Kidney tubule cell (primary cell): ENCODE results near the gene SFSWAP.
"Not testable (repeated sequence)": the region's sequence is repeated elsewhere in the genome, so short reads cannot be mapped to it uniquely, and the experiment has no call there.

Experiments
- DNase-seq: peaks from one replicate; pipeline ENCODE4 v3.0.0-alpha.2; 2018; ENCODE audit warnings: low spot score

Gene SFSWAP

GRCh38 chr12:131679816-131680215 lies 31.1 kb upstream of the SFSWAP start:
- DNase-seq, result not testable (repeated sequence)

- not testable (repeated sequence) for DNase-seq
Observed at GRCh38 chr12:131680392-131681256, 30.3 kb upstream of the SFSWAP start.

GRCh38 chr12:131681257-131681620 lies 29.7 kb upstream of the SFSWAP start:
- no peak for DNase-seq

GRCh38 chr12:131681746-131682509 lies 29.0 kb upstream of the SFSWAP start:
- peak; percentile 58 for DNase-seq

- DNase-seq, result no peak
Observed at GRCh38 chr12:131682510-131682895, 28.4 kb upstream of the SFSWAP start.

- no peak for DNase-seq
Observed at GRCh38 chr12:131683266-131684014, 27.4 kb upstream of the SFSWAP start.

- no peak for DNase-seq
Observed at GRCh38 chr12:131684015-131684725, 26.7 kb upstream of the SFSWAP start.

- DNase-seq, result no peak
Observed at GRCh38 chr12:131687346-131688125, 23.4 kb upstream of the SFSWAP start.

- no peak for DNase-seq
Observed at GRCh38 chr12:131688131-131688844, 22.6 kb upstream of the SFSWAP start.

- no peak for DNase-seq
Observed at GRCh38 chr12:131688845-131689154, 22.1 kb upstream of the SFSWAP start.

GRCh38 chr12:131690320-131690719 lies 20.6 kb upstream of the SFSWAP start:
- no peak for DNase-seq

GRCh38 chr12:131692431-131692830 lies 18.5 kb upstream of the SFSWAP start:
- no peak for DNase-seq

- no peak for DNase-seq
Observed at GRCh38 chr12:131693149-131693548, 17.7 kb upstream of the SFSWAP start.

GRCh38 chr12:131694116-131694838 lies 16.6 kb upstream of the SFSWAP start:
- no peak for DNase-seq

- no peak for DNase-seq
Observed at GRCh38 chr12:131695968-131696367, 14.9 kb upstream of the SFSWAP start.

GRCh38 chr12:131698286-131698685 lies 12.6 kb upstream of the SFSWAP start:
- DNase-seq, result no peak

GRCh38 chr12:131699434-131699833 lies 11.5 kb upstream of the SFSWAP start:
- DNase-seq, result no peak

- DNase-seq, result no peak
Observed at GRCh38 chr12:131700271-131700670, 10.6 kb upstream of the SFSWAP start.

GRCh38 chr12:131701705-131702572 lies 9.0 kb upstream of the SFSWAP start:
- no peak for DNase-seq
